ENCODE data around the gene APOE.
"Not testable (repeated sequence)": the region's sequence is repeated elsewhere in the genome, so short reads cannot be mapped to it uniquely, and the experiment has no call there.

APOE gene

GRCh38 chr19:44876930-44877535 lies 28.6 kb upstream of the APOE start:
- H3K4me3 Mint-ChIP-seq = no peak overlapping the region
- H3K27ac Mint-ChIP-seq = no peak overlapping the region
- peaks cover 3% of the 10 kb centered on the region for H3K4me1 Mint-ChIP-seq
- H3K9me3 Mint-ChIP-seq = no peaks in the 10 kb centered on the region
- no peaks in the 10 kb centered on the region for H3K36me3 Mint-ChIP-seq
- H3K27me3 Mint-ChIP-seq = peaks cover 4% of the 10 kb centered on the region
- no peak for DNase-seq
- CTCF ChIA-PET = interaction anchor here (1.0 kb wide), 1 partner anchor 13 kb away, joined by 3 read pairs; no protein-coding TSS in a partner anchor

DNA sequence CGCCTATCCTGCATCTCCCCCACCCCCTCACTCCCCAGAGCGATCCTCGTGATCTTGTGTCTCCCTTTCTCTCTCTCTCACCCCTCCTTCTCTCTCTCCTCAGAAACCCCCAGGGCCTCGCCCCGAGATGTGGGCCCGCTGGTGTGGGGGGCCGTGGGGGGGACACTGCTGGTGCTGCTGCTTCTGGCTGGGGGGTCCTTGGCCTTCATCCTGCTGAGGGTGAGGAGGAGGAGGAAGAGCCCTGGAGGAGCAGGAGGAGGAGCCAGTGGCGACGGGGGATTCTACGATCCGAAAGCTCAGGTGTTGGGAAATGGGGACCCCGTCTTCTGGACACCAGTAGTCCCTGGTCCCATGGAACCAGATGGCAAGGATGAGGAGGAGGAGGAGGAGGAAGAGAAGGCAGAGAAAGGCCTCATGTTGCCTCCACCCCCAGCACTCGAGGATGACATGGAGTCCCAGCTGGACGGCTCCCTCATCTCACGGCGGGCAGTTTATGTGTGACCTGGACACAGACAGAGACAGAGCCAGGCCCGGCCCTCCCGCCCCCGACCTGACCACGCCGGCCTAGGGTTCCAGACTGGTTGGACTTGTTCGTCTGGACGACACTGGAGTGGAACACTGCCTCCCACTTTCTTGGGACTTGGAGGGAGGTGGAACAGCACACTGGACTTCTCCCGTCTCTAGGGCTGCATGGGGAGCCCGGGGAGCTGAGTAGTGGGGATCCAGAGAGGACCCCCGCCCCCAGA lies 27.3 kb upstream of the APOE start:
- H3K4me1 Mint-ChIP-seq = peaks cover 3% of the 10 kb centered on the region
- H3K27ac Mint-ChIP-seq = no peak overlapping the region
- H3K4me3 Mint-ChIP-seq = no peak overlapping the region
- DNase-seq = no peak
- peaks cover 4% of the 10 kb centered on the region for H3K27me3 Mint-ChIP-seq
- CTCF ChIA-PET = no interaction called here
- no peaks in the 10 kb centered on the region for H3K36me3 Mint-ChIP-seq
- H3K9me3 Mint-ChIP-seq = no peaks in the 10 kb centered on the region

DNA sequence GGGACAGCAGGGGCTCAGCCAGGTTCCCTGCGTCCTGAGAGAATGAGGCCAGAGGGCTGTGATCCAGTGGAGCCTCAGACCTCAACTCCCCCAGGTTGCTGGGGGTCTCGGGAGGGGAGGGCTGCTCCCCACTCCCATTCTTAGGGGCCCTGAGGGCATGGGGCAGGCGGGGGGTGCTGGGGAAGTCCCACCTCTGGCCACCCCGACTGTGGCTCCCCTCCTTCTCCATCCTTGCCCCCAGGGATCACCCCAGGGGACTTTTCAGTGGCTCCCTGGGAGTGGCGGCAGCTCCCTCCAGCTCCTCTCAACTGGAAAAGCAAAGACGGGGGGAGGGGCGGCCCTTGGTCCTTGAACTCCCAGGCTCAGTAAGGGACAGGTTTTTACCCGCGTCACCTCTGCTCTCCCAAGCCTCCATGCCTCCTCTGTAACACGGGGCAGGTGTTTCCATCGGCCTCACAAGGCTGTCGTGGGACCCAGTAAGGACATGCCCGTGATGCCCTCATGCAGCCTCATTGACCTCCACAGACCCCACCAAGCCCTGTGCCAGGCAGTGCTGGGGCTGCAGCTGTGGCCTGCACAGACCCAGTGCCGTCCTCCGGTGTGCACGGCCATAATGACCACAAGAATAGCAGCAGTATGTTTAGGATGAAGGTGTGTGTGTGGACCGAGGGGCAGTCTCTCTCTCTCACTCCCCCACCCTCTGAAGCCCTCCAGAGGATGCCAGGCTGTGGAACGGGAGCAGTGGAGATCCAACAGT lies 26.1 kb upstream of the APOE start:
- no peak overlapping the region for H3K4me3 Mint-ChIP-seq
- DNase-seq = no peak

GRCh38 chr19:44882063-44882462 lies 23.5 kb upstream of the APOE start:
- Mint-ChIP-seq H3K9me3 (no peaks in the 10 kb centered on the region), H3K36me3 (no peaks in the 10 kb centered on the region), H3K27me3 (peaks cover 7% of the 10 kb centered on the region), H3K27ac (no peak overlapping the region), H3K4me1 (peaks cover 3% of the 10 kb centered on the region), H3K4me3 (no peak overlapping the region)
- DNase-seq = no peak
- CTCF ChIA-PET = no interaction called here

More for the DNA sequence above, 26.1 kb upstream of the APOE start:
- Mint-ChIP-seq H3K4me1 (peaks cover 3% of the 10 kb centered on the region), H3K36me3 (no peaks in the 10 kb centered on the region), H3K27me3 (peaks cover 4% of the 10 kb centered on the region), H3K27ac (no peak overlapping the region), H3K9me3 (no peaks in the 10 kb centered on the region)
- CTCF ChIA-PET = no interaction called here

GRCh38 chr19:44882619-44883397 lies 22.8 kb upstream of the APOE start:
- DNase-seq, H3K27me3 Mint-ChIP-seq, H3K9me3 Mint-ChIP-seq, CTCF ChIA-PET, H3K27ac Mint-ChIP-seq, H3K36me3 Mint-ChIP-seq, H3K4me3 Mint-ChIP-seq, H3K4me1 Mint-ChIP-seq: not testable (repeated sequence)

DNA sequence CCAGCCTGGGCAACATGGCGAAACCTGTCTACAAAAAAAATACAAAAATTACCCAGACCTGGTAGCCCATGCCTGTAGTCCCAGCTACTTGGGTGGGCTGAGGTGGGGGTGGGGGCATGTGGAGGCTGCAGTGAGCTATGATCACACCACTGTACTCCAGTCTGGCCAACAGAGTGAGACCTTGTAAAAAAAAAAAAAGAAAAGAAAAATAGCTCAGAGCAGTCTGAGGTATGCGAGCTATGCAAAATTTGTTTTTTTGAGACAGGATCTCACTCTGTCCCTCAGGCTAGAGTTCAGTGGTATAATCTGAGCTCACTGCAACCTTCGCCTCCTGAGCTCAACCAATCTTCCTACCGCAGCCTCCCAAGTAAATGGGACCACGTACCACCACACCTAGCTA lies 21.7 kb upstream of the APOE start:
- H3K4me1 Mint-ChIP-seq = peaks cover 4% of the 10 kb centered on the region
- CTCF ChIA-PET = no interaction called here
- H3K9me3 Mint-ChIP-seq = no peaks in the 10 kb centered on the region
- H3K27me3 Mint-ChIP-seq = peaks cover 4% of the 10 kb centered on the region
- H3K36me3 Mint-ChIP-seq = no peaks in the 10 kb centered on the region
- H3K27ac Mint-ChIP-seq = no peak overlapping the region
- no peak overlapping the region for H3K4me3 Mint-ChIP-seq
- no peak for DNase-seq

DNA sequence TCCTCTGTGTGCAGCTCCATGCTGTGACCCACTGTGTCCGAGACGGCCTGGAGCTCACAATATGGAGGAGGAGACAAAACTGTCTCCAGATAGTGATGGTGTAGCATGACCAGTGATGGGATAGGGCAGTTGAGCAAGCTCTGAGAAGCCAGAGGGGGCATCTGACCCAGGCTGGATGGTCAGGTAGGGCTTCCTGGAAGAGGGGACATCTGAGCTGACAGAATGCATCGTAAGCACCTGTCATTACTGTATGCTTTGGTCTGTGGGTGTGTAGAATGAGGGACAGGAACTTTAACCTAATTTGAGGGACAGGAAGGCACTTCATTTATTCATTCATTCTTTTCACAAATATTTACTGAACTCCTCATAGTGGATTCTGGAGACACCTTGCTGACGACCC lies 21.0 kb upstream of the APOE start:
- DNase-seq = no peak
- no peak overlapping the region for H3K4me3 Mint-ChIP-seq

GRCh38 chr19:44886141-44886540 lies 19.5 kb upstream of the APOE start:
- no peak for DNase-seq
- Mint-ChIP-seq H3K4me3 (no peak overlapping the region), H3K4me1 (peaks cover 12% of the 10 kb centered on the region), H3K27me3 (peaks cover 3% of the 10 kb centered on the region), H3K36me3 (no peaks in the 10 kb centered on the region), H3K27ac (no peak overlapping the region), H3K9me3 (no peaks in the 10 kb centered on the region)
- CTCF ChIA-PET = no interaction called here

More for the DNA sequence above, 21.0 kb upstream of the APOE start:
- Mint-ChIP-seq H3K27ac (no peak overlapping the region), H3K9me3 (no peaks in the 10 kb centered on the region), H3K27me3 (peaks cover 3% of the 10 kb centered on the region), H3K4me1 (peaks cover 7% of the 10 kb centered on the region), H3K36me3 (no peaks in the 10 kb centered on the region)
- CTCF ChIA-PET = no interaction called here

DNA sequence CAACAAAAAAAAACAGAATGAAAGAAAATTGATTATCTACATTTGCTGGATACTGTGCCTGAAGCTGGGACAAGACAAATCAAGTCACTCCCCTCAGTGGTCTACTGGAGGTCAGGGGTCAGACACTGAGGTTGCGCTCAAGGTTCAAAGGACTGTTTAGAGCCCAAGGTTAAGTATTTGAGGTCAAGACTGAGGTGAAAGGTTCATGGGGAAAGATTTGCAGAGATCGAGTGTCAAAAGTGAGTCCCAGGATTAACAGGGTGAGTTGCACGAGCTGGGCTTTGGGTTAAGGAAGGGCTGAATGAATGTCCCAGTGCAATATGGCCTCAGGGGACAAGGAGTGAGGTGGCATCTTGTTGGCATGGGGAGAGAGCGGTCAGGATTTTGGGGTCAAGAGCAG lies 17.9 kb upstream of the APOE start:
- no peaks in the 10 kb centered on the region for H3K9me3 Mint-ChIP-seq
- no peak overlapping the region for H3K27ac Mint-ChIP-seq
- peaks cover 3% of the 10 kb centered on the region for H3K27me3 Mint-ChIP-seq
- CTCF ChIA-PET = no interaction called here
- H3K4me1 Mint-ChIP-seq = peaks cover 23% of the 10 kb centered on the region
- DNase-seq = no peak
- H3K36me3 Mint-ChIP-seq = peaks cover 2% of the 10 kb centered on the region
- no peak overlapping the region for H3K4me3 Mint-ChIP-seq

DNA sequence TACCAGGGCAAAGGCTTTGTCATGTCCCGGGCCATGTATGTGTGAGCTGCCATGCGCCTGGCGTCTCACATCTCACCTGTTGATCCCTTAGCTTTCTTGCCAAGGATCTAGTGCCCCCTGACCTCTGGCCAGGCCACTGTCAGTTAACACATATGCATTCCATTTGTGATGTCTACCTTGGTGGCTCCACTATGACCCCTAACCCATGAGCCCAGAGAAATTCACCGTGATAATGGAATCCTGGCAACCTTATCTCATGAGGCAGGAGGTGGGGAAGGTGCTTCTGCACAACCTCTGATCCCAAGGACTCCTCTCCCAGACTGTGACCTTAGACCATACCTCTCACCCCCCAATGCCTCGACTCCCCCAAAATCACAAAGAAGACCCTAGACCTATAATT lies 17.3 kb upstream of the APOE start:
- CTCF ChIA-PET, H3K27me3 Mint-ChIP-seq, H3K4me3 Mint-ChIP-seq, H3K27ac Mint-ChIP-seq, DNase-seq, H3K36me3 Mint-ChIP-seq, H3K9me3 Mint-ChIP-seq: not testable (repeated sequence)
- peaks cover 30% of the 10 kb centered on the region for H3K4me1 Mint-ChIP-seq

DNA sequence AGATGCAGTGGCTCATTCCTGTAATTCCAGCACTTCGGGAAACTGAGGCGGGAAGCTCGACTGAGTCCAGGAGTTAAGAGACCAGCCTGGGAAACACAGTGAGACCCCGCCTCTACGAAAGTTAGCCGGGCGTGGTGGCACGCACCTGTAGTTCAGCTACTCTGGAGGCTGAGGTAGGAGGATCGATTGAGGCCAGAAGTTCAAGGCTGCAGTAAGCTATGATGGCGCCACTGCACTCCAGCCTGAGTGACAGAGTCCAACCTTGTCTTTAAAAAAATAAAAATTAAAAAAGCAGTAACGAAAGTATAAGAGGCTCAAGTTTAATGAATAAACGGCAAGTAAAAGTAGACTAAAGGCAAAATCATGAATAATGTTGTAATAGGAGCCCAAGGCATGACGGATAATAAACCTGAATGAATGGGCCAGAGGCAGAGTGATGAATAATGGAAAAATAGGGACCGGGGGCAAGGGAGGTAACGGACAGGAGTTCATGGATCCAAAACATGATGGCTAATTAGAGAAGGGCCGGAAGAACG lies 15.7 kb upstream of the APOE start:
- Mint-ChIP-seq H3K27ac (peak overlapping the region; percentile 93), H3K4me1 (peaks cover 34% of the 10 kb centered on the region), H3K9me3 (no peaks in the 10 kb centered on the region), H3K4me3 (peak overlapping the region; percentile 75), H3K36me3 (peaks cover 11% of the 10 kb centered on the region), H3K27me3 (peaks cover 3% of the 10 kb centered on the region)
- DNase-seq = no peak
- CTCF ChIA-PET = interaction anchor here (0.6 to 1.1 kb wide), 3 partner anchors 13 to 62 kb away, joined by 3 read pairs; partner anchors contain the start of gene NECTIN2

DNA sequence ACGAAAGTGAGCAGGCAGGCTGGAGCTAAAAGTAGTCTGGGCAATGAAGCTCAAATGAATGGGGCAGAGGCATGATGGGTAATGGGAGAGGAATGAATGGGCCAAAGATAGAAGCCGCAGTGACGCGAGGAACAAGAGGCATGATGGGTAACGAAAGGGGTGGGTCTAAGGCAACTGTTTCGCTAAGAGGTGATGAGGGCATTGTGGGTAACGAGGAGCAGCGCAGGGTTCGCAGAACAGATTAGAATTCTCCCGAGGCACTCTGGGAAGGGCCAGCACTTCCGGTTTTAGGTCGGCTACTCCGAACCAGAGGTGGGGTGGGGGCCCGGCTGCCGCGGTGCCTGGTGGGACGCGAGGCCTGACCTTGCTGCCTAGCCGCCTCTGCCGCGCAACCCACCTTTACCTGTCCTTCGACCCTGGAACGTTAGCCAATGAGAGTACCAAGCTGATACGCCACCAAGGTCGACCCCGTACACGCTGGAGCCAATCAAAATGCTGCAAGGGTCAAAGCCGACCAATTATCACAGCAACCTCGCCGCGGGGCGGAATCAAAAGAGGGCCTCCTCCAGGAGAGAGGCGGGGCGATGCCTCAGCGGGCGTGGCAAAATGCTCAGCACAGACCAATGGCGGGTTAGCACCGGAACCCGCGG lies 15.1 kb upstream of the APOE start:
- Mint-ChIP-seq H3K9me3 (no peaks in the 10 kb centered on the region), H3K4me3 (peak overlapping the region; percentile 75), H3K27ac (peak overlapping the region; percentile 93), H3K36me3 (peaks cover 15% of the 10 kb centered on the region), H3K4me1 (peaks cover 35% of the 10 kb centered on the region), H3K27me3 (peaks cover 3% of the 10 kb centered on the region)
- CTCF ChIA-PET = interaction anchor here (0.6 to 1.1 kb wide), 3 partner anchors 14 to 62 kb away, joined by 3 read pairs; partner anchors contain the start of gene NECTIN2
- DNase-seq = peak; percentile 100

DNA sequence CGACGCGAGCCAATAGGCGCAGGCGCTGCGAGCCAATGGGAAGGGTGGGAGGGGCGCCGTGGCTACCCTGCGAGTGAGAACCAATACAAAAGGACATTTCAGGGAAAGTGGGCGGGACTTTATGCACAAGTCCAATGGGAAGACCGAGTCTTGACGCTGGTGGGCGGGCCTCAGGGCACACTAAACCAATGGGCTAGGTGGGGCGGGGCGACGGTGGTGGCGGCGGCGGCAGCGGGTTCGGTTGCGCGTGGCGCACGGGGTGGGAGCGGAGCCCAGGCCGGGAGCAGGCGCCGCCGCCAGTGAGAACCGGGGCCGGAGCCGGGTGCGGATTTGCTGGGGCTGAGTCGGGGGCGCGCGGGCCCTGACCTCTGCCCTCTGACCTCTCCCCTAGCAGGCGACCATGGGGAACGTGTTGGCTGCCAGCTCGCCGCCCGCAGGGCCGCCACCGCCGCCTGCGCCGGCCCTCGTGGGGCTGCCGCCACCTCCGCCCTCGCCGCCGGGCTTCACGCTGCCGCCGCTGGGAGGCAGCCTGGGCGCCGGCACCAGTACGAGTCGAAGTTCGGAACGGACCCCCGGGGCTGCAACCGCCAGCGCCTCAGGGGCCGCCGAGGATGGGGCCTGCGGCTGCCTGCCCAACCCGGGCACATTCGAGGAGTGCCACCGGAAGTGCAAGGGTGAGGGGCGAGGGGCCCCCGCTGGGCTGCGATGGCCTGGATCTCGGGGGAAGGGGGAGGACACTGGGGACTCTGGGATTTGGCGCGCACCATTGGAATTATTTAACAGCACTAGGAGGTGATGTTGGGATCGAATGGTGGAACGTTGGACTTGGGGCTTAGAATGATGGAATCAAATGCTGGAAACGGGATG lies 14.3 kb upstream of the APOE start, which contains the start of gene TOMM40:
TOMM40 (plus strand) TSS at position 239 of the 867 bp plus-strand sequence; CDS start at position 401, 162 bp downstream.
- DNase-seq = peak; percentile 55
- CTCF ChIA-PET = no interaction called here
- H3K4me1 Mint-ChIP-seq = peaks cover 35% of the 10 kb centered on the region
- H3K27ac Mint-ChIP-seq = peak within 1 kb of the TSS; percentile 93
- H3K27me3 Mint-ChIP-seq = no peaks in the 10 kb centered on the region
- peak within 1 kb of the TSS; percentile 95 for H3K4me3 Mint-ChIP-seq
- peaks cover 20% of the 10 kb centered on the region for H3K36me3 Mint-ChIP-seq
- H3K9me3 Mint-ChIP-seq = no peaks in the 10 kb centered on the region
